Glomerular visceral epithelial cell (primary cell): ENCODE measurements around the gene C21orf91.

Source experiments
- DNase-seq: peaks from one replicate; pipeline ENCODE4 v3.0.0-alpha.2; 2016; ENCODE audit errors: extremely low spot score

Gene C21orf91

GRCh38 chr21:17797967-17798366 lies 21.2 kb downstream of the C21orf91 start:
- DNase-seq: no peak

GRCh38 chr21:17796503-17796902 lies 22.7 kb downstream of the C21orf91 start:
- no peak for DNase-seq

GRCh38 chr21:17796037-17796403 lies 23.1 kb downstream of the C21orf91 start:
- DNase-seq: no peak

- DNase-seq: no peak
These were observed 23.8 kb downstream of the C21orf91 start for GRCh38 chr21:17795146-17796036.

- no peak for DNase-seq
These were observed 24.5 kb downstream of the C21orf91 start for GRCh38 chr21:17794518-17795145.

- DNase-seq: no peak
These were observed 25.7 kb downstream of the C21orf91 start for GRCh38 chr21:17793246-17794123.

GRCh38 chr21:17789656-17790055 lies 29.5 kb downstream of the C21orf91 start:
- no peak for DNase-seq

GRCh38 chr21:17789069-17789468 lies 30.1 kb downstream of the C21orf91 start:
- DNase-seq: no peak

GRCh38 chr21:17786851-17787181 lies 32.3 kb downstream of the C21orf91 start:
- no peak for DNase-seq

- no peak for DNase-seq
These were observed 32.9 kb downstream of the C21orf91 start for GRCh38 chr21:17786071-17786850.

- DNase-seq: no peak
These were observed 33.8 kb downstream of the C21orf91 start for GRCh38 chr21:17785403-17785788.

- no peak for DNase-seq
These were observed 34.4 kb downstream of the C21orf91 start for GRCh38 chr21:17784604-17785402.

- no peak for DNase-seq
These were observed 35.0 kb downstream of the C21orf91 start for GRCh38 chr21:17784180-17784598.

GRCh38 chr21:17783481-17784179 lies 35.5 kb downstream of the C21orf91 start:
- DNase-seq: no peak

GRCh38 chr21:17783003-17783402 lies 36.2 kb downstream of the C21orf91 start:
- DNase-seq: no peak

GRCh38 chr21:17782051-17782450 lies 37.1 kb downstream of the C21orf91 start:
- DNase-seq: no peak

- no peak for DNase-seq
These were observed 37.6 kb downstream of the C21orf91 start for GRCh38 chr21:17781524-17781923.

GRCh38 chr21:17780539-17780938 lies 38.6 kb downstream of the C21orf91 start:
- no peak for DNase-seq

- no peak for DNase-seq
These were observed 39.2 kb downstream of the C21orf91 start for GRCh38 chr21:17779980-17780379.

- DNase-seq: no peak
These were observed 39.7 kb downstream of the C21orf91 start for GRCh38 chr21:17779496-17779895.
